GM23338 (cell line): ENCODE results near the gene DENND4B. TPM values are rescaled to one million over a fixed set of nuclear protein-coding genes. Genes with fewer than 3 reads are reported as not detected.

Experiments used
- ATAC-seq: fragments of 200-7000 bp; cut with Tn5 transposase; 3 replicates; pipeline ENCODE4 v1.9.1; 2020
- DNase-seq: peaks from one replicate; pipeline ENCODE4 v3.0.0-alpha.2; 2015; ENCODE audit warnings: low spot score
- H2AFZ ChIP-seq: fragments of 200-600 bp; sonication (generic); 2 replicates; pipeline ENCODE4 v1.8.0; 2016; ENCODE audit warnings: antibody characterized with exemption, mild to moderate bottlenecking, moderate library complexity
- H3F3A ChIP-seq: fragments of 200-600 bp; sonication (generic); replicated peaks from 2 replicates; pipeline ENCODE4 v1.8.0; 2017; ENCODE audit warnings: antibody characterized with exemption, mixed run types, low read depth
- H3K27ac ChIP-seq: fragments of 200-600 bp; sonication (generic); 2 replicates; pipeline ENCODE4 v1.6.1; 2016; ENCODE audit warnings: low read depth
- H3K27me3 ChIP-seq: fragments of 200-600 bp; sonication (generic); 2 replicates; pipeline ENCODE4 v1.8.0; 2016; ENCODE audit warnings: mild to moderate bottlenecking, mixed run types, moderate library complexity; ENCODE audit not compliant: insufficient read depth
- H3K36me3 ChIP-seq: fragments of 200-600 bp; sonication (generic); 2 replicates; pipeline ENCODE4 v1.8.0; 2016; ENCODE audit warnings: mild to moderate bottlenecking; ENCODE audit not compliant: insufficient read depth
- H3K4me1 ChIP-seq: fragments of 200-600 bp; sonication (generic); 2 replicates; pipeline ENCODE4 v1.8.0; 2016; ENCODE audit warnings: mild to moderate bottlenecking, moderate library complexity; ENCODE audit not compliant: insufficient read depth
- H3K4me2 ChIP-seq: fragments of 200-600 bp; sonication (generic); 2 replicates; pipeline ENCODE4 v1.7.1; 2017; ENCODE audit warnings: mixed run types
- H3K4me3 ChIP-seq: fragments of 200-600 bp; sonication (generic); 2 replicates; pipeline ENCODE4 v1.6.1; 2016; ENCODE audit warnings: mixed run types
- H3K79me2 ChIP-seq: fragments of 200-600 bp; sonication (generic); replicated peaks from 2 replicates; pipeline ENCODE4 v1.8.0; 2017; ENCODE audit warnings: mild to moderate bottlenecking; ENCODE audit not compliant: insufficient read depth
- H3K9me2 ChIP-seq: fragments of 200-600 bp; sonication (generic); 2 replicates; pipeline ENCODE4 v1.8.0; 2017; ENCODE audit not compliant: insufficient read depth
- H4K20me1 ChIP-seq: fragments of 200-600 bp; sonication (generic); replicated peaks from 2 replicates; pipeline ENCODE4 v1.8.0; 2017; ENCODE audit warnings: mild to moderate bottlenecking; ENCODE audit not compliant: insufficient read depth
- H3K27ac Mint-ChIP-seq: 2 replicates; pipeline ENCODE4 v1.8.0; 2020; ENCODE audit warnings: inconsistent platforms, mild to moderate bottlenecking, moderate library complexity, mixed read lengths
- H3K27me3 Mint-ChIP-seq: 3 replicates; pipeline ENCODE4 v1.8.0; 2022; ENCODE audit warnings: low read depth, mild to moderate bottlenecking, moderate library complexity, mixed read lengths, inconsistent platforms; ENCODE audit not compliant: insufficient read depth, poor library complexity
- H3K36me3 Mint-ChIP-seq: 3 replicates; pipeline ENCODE4 v1.8.0; 2021; ENCODE audit warnings: low read depth, mild to moderate bottlenecking, inconsistent platforms, moderate library complexity, mixed read lengths
- H3K4me1 Mint-ChIP-seq: 3 replicates; pipeline ENCODE4 v1.8.0; 2020; ENCODE audit warnings: mild to moderate bottlenecking, inconsistent platforms, mixed read lengths
- H3K4me3 Mint-ChIP-seq: 3 replicates; pipeline ENCODE4 v1.8.0; 2021; ENCODE audit warnings: moderate library complexity, mild to moderate bottlenecking, inconsistent platforms, mixed read lengths
- H3K9me3 Mint-ChIP-seq: 3 replicates; pipeline ENCODE4 v1.8.0; 2020; ENCODE audit warnings: moderate library complexity, mild to moderate bottlenecking, inconsistent platforms, mixed read lengths
- CREB1 ChIP-seq: fragments of 250-450 bp; sonication (Bioruptor Pico); IDR thresholded peaks from 2 replicates; pipeline ENCODE4 v1.5.0; 2020; ENCODE audit warnings: low read depth, mild to moderate bottlenecking, moderate library complexity
- ETS1 ChIP-seq: IDR thresholded peaks from 2 replicates; pipeline ENCODE4 v1.6.1; 2016; ENCODE audit warnings: antibody characterized with exemption
- EZH2 ChIP-seq: fragments of 200-600 bp; sonication (generic); IDR thresholded peaks from one replicate; pipeline ENCODE4 v1.8.0; 2017; ENCODE audit warnings: antibody characterized with exemption, mild to moderate bottlenecking, low read depth; ENCODE audit not compliant: unreplicated experiment
- EZH2phosphoT487 ChIP-seq: fragments of 200-600 bp; sonication (generic); IDR thresholded peaks from one replicate; pipeline ENCODE4 v1.8.1; 2018; ENCODE audit warnings: antibody characterized with exemption; ENCODE audit not compliant: unreplicated experiment
- JUNB ChIP-seq: IDR thresholded peaks from one replicate; pipeline ENCODE4 v1.6.1; 2016; ENCODE audit warnings: antibody characterized with exemption; ENCODE audit not compliant: unreplicated experiment
- NANOG ChIP-seq: IDR thresholded peaks from 2 replicates; pipeline ENCODE4 v1.6.1; 2016; ENCODE audit warnings: antibody characterized with exemption, borderline replicate concordance
- POLR2AphosphoS5 ChIP-seq: IDR thresholded peaks from 2 replicates; pipeline ENCODE4 v1.6.1; 2016; ENCODE audit warnings: antibody characterized with exemption, low read depth
- STAT1 ChIP-seq: IDR thresholded peaks from one replicate; pipeline ENCODE4 v1.6.1; 2016; ENCODE audit warnings: antibody characterized with exemption; ENCODE audit not compliant: unreplicated experiment
- ZNF114 ChIP-seq: fragments of 250-450 bp; sonication (Bioruptor Pico); IDR thresholded peaks from 2 replicates; pipeline ENCODE4 v1.5.0; 2020; ENCODE audit warnings: mild to moderate bottlenecking, moderate library complexity
- ZNF331 ChIP-seq: fragments of 250-450 bp; sonication (Bioruptor Pico); IDR thresholded peaks from 2 replicates; pipeline ENCODE4 v1.5.0; 2020; ENCODE audit warnings: low read depth, mild to moderate bottlenecking, moderate library complexity
- polyA plus RNA-seq: library from polyadenylated mRNA; unstranded; fragments of >200 nt; fragmentation: Nextera tagmentation; extraction: Ambion mirVana; gene quantifications from 2 replicates; pipeline ENCODE4 v1.2.1, GENCODE V29; 2016
- total RNA-seq: library from RNA; depleted of rRNA; stranded (reverse); fragments of >200 nt; shearing (Covaris generic); gene quantifications from 2 replicates; pipeline ENCODE4 v1.2.3, GENCODE V29; 2014
- TF ChIP-seq, protein P1 (sequence below): IDR thresholded peaks from one replicate; pipeline ENCODE4 v1.6.1; 2018; ENCODE audit warnings: antibody characterized with exemption; ENCODE audit not compliant: unreplicated experiment
- TF ChIP-seq, protein P2 (sequence below), 2 experiments: fragments of 200-600 bp in 1 of 2; sonication (generic) in 1 of 2; conservative IDR thresholded peaks; 2 replicates each; pipeline versions ENCODE4 v1.5.1 to v1.6.1; 2016 to 2017; ENCODE audit warnings: antibody characterized with exemption in 2 of 2, low read depth in 2 of 2, mild to moderate bottlenecking in 2 of 2, moderate library complexity in 1 of 2
- TF ChIP-seq, protein P3 (sequence below): fragments of 250-450 bp; sonication (Bioruptor Pico); IDR thresholded peaks from 2 replicates; pipeline ENCODE4 v1.5.0; 2020; ENCODE audit warnings: mild to moderate bottlenecking, moderate library complexity

The DENND4B gene
- total and polyA plus RNA-seq, 2 experiments from 2014 or later, result 29.4 to 57.0 TPM

GRCh38 chr1:153928791-153929341 lies 17.7 kb downstream of the DENND4B start:
- Mint-ChIP-seq H3K27ac (no peak overlapping the region), H3K4me1 (peaks cover under 1% of the 10 kb centered on the region; the same call in 1 of the 3 replicates), H3K4me3 (no peak overlapping the region), H3K9me3 (no peaks in the 10 kb centered on the region), H3K27me3 (peaks cover 4% of the 10 kb centered on the region), H3K36me3 (peaks cover 27% of the 10 kb centered on the region; the same call in 2 of the 3 replicates)
- H3K9me2 ChIP-seq, result no peaks in the 10 kb centered on the region
- H4K20me1 ChIP-seq, result no peaks in the 10 kb centered on the region; the same call in 1 of the 2 replicates
- TF ChIP-seq EZH2 (no peak), CREB1 (CRISPR knock-in tag) (no peak), JUNB (no peak), STAT1 (no peak), ZNF114 (no peak), POLR2AphosphoS5 (no peak), ZNF331 (no peak), ETS1 (no peak), EZH2phosphoT487 (no peak), NANOG (no peak)
- TF ChIP-seq, protein P1, sequence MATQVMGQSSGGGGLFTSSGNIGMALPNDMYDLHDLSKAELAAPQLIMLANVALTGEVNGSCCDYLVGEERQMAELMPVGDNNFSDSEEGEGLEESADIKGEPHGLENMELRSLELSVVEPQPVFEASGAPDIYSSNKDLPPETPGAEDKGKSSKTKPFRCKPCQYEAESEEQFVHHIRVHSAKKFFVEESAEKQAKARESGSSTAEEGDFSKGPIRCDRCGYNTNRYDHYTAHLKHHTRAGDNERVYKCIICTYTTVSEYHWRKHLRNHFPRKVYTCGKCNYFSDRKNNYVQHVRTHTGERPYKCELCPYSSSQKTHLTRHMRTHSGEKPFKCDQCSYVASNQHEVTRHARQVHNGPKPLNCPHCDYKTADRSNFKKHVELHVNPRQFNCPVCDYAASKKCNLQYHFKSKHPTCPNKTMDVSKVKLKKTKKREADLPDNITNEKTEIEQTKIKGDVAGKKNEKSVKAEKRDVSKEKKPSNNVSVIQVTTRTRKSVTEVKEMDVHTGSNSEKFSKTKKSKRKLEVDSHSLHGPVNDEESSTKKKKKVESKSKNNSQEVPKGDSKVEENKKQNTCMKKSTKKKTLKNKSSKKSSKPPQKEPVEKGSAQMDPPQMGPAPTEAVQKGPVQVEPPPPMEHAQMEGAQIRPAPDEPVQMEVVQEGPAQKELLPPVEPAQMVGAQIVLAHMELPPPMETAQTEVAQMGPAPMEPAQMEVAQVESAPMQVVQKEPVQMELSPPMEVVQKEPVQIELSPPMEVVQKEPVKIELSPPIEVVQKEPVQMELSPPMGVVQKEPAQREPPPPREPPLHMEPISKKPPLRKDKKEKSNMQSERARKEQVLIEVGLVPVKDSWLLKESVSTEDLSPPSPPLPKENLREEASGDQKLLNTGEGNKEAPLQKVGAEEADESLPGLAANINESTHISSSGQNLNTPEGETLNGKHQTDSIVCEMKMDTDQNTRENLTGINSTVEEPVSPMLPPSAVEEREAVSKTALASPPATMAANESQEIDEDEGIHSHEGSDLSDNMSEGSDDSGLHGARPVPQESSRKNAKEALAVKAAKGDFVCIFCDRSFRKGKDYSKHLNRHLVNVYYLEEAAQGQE, result no peak
- TF ChIP-seq, protein P2, sequence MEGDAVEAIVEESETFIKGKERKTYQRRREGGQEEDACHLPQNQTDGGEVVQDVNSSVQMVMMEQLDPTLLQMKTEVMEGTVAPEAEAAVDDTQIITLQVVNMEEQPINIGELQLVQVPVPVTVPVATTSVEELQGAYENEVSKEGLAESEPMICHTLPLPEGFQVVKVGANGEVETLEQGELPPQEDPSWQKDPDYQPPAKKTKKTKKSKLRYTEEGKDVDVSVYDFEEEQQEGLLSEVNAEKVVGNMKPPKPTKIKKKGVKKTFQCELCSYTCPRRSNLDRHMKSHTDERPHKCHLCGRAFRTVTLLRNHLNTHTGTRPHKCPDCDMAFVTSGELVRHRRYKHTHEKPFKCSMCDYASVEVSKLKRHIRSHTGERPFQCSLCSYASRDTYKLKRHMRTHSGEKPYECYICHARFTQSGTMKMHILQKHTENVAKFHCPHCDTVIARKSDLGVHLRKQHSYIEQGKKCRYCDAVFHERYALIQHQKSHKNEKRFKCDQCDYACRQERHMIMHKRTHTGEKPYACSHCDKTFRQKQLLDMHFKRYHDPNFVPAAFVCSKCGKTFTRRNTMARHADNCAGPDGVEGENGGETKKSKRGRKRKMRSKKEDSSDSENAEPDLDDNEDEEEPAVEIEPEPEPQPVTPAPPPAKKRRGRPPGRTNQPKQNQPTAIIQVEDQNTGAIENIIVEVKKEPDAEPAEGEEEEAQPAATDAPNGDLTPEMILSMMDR (conservative IDR thresholded peaks at IDR 0.05; ENCODE audit: low read depth in 2 of 2), result no peak
- TF ChIP-seq, protein P3, sequence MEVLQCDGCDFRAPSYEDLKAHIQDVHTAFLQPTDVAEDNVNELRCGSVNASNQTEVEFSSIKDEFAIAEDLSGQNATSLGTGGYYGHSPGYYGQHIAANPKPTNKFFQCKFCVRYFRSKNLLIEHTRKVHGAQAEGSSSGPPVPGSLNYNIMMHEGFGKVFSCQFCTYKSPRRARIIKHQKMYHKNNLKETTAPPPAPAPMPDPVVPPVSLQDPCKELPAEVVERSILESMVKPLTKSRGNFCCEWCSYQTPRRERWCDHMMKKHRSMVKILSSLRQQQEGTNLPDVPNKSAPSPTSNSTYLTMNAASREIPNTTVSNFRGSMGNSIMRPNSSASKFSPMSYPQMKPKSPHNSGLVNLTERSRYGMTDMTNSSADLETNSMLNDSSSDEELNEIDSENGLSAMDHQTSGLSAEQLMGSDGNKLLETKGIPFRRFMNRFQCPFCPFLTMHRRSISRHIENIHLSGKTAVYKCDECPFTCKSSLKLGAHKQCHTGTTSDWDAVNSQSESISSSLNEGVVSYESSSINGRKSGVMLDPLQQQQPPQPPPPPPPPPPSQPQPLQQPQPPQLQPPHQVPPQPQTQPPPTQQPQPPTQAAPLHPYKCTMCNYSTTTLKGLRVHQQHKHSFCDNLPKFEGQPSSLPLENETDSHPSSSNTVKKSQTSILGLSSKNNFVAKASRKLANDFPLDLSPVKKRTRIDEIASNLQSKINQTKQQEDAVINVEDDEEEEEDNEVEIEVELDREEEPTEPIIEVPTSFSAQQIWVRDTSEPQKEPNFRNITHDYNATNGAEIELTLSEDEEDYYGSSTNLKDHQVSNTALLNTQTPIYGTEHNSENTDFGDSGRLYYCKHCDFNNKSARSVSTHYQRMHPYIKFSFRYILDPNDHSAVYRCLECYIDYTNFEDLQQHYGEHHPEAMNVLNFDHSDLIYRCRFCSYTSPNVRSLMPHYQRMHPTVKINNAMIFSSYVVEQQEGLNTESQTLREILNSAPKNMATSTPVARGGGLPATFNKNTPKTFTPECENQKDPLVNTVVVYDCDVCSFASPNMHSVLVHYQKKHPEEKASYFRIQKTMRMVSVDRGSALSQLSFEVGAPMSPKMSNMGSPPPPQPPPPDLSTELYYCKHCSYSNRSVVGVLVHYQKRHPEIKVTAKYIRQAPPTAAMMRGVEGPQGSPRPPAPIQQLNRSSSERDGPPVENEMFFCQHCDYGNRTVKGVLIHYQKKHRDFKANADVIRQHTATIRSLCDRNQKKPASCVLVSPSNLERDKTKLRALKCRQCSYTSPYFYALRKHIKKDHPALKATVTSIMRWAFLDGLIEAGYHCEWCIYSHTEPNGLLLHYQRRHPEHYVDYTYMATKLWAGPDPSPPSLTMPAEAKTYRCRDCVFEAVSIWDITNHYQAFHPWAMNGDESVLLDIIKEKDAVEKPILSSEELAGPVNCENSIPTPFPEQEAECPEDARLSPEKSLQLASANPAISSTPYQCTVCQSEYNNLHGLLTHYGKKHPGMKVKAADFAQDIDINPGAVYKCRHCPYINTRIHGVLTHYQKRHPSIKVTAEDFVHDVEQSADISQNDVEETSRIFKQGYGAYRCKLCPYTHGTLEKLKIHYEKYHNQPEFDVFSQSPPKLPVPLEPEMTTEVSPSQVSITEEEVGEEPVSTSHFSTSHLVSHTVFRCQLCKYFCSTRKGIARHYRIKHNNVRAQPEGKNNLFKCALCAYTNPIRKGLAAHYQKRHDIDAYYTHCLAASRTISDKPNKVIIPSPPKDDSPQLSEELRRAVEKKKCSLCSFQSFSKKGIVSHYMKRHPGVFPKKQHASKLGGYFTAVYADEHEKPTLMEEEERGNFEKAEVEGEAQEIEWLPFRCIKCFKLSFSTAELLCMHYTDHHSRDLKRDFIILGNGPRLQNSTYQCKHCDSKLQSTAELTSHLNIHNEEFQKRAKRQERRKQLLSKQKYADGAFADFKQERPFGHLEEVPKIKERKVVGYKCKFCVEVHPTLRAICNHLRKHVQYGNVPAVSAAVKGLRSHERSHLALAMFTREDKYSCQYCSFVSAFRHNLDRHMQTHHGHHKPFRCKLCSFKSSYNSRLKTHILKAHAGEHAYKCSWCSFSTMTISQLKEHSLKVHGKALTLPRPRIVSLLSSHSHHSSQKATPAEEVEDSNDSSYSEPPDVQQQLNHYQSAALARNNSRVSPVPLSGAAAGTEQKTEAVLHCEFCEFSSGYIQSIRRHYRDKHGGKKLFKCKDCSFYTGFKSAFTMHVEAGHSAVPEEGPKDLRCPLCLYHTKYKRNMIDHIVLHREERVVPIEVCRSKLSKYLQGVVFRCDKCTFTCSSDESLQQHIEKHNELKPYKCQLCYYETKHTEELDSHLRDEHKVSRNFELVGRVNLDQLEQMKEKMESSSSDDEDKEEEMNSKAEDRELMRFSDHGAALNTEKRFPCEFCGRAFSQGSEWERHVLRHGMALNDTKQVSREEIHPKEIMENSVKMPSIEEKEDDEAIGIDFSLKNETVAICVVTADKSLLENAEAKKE (CRISPR knock-in tag), result no peak
- H2AFZ ChIP-seq, result no peak overlapping the region
- no peak overlapping the region for H3K4me3 ChIP-seq
- H3F3A ChIP-seq, result peaks cover 12% of the 10 kb centered on the region; the same call in 1 of the 2 replicates
- no peaks in the 10 kb centered on the region for H3K27me3 ChIP-seq
- peaks cover 4% of the 10 kb centered on the region; the same call in 1 of the 2 replicates for H3K4me1 ChIP-seq
- H3K27ac ChIP-seq, result peak overlapping the region; percentile 67
- no peaks in the 10 kb centered on the region for H3K36me3 ChIP-seq
- H3K4me2 ChIP-seq, result no peak overlapping the region
- no peaks in the 10 kb centered on the region for H3K79me2 ChIP-seq
- DNase-seq (no peak), ATAC-seq (no peak)
